ENCODE results near the gene STAT6.
"Not testable (repeated sequence)": the region's sequence is repeated elsewhere in the genome, so short reads cannot be mapped to it uniquely, and the experiment has no call there.

The STAT6 gene

DNA sequence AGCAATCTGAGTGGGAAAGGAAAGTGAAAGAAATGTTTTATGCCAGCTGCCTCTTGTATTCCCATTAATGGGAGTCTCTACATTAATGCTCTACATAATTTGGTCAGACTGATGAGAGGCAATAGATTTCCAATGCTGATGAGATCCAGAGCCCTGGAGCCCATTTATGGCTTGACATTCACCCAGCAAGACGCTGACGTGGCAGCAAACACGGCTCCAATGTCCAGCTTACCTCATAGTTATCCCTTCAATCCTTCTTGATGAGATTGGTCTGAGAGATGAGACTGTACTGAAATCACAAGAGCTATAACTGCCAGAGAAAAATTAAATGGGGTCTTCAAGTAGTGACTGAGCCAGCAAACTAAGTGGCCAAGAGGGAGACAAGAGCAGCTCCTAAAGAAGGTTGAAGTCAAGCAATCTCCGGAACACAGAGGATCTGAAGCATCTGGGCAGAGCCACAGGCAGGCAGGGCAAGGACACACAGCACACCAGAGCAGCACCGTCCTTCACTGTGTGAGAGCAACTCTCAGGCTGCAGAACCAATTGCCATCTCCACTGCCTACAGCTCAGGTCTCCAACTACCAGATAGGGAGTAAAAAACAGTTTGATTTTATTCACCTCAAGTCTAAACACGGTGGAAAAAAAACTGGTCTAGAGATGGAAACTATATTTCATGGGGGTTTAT, 54.0 kb downstream of the STAT6 start:
- DNase-seq (ENCODE audit: extremely low read depth, insufficient read length), result no peak
- peaks cover 16% of the 10 kb centered on the region for H3K36me3 ChIP-seq (ENCODE audit: control insufficient read depth, insufficient read depth, low read length)
- no peak overlapping the region for H3K4me3 ChIP-seq (replicated peaks; ENCODE audit: low read depth, low read length)
- TF ChIP-seq, protein P1, sequence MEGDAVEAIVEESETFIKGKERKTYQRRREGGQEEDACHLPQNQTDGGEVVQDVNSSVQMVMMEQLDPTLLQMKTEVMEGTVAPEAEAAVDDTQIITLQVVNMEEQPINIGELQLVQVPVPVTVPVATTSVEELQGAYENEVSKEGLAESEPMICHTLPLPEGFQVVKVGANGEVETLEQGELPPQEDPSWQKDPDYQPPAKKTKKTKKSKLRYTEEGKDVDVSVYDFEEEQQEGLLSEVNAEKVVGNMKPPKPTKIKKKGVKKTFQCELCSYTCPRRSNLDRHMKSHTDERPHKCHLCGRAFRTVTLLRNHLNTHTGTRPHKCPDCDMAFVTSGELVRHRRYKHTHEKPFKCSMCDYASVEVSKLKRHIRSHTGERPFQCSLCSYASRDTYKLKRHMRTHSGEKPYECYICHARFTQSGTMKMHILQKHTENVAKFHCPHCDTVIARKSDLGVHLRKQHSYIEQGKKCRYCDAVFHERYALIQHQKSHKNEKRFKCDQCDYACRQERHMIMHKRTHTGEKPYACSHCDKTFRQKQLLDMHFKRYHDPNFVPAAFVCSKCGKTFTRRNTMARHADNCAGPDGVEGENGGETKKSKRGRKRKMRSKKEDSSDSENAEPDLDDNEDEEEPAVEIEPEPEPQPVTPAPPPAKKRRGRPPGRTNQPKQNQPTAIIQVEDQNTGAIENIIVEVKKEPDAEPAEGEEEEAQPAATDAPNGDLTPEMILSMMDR (IDR thresholded peaks at IDR 0.05; ENCODE audit: insufficient read depth, low read length, poor library complexity, severe bottlenecking), result no peak
- no peaks in the 10 kb centered on the region for H3K27me3 ChIP-seq (replicated peaks; ENCODE audit: control insufficient read depth, insufficient read depth, low read length)

DNA sequence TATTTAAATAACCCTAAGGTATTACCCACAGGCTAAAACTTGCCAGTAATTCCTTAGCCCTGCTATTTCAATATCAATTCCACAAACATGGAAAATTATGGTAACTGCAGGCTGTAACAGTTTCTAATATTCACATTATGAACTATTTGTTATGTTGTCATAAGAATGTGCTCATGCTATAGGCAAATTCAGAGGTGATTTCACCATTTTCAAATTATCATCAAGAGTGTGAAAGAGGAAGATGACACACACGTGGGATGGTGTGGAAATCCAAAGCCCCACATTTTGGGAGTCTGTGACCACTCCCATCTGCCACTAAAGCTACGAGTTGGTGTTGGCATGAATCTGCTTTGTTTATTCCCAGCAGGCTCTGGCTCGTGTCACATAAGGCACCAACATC, 55.3 kb downstream of the STAT6 start:
- DNase-seq (ENCODE audit: extremely low read depth, insufficient read length), result no peak
- Histone ChIP-seq H3K27me3 (replicated peaks; ENCODE audit: control insufficient read depth, insufficient read depth, low read length) (no peaks in the 10 kb centered on the region), H3K4me3 (replicated peaks; ENCODE audit: low read depth, low read length) (no peak overlapping the region), H3K36me3 (ENCODE audit: control insufficient read depth, insufficient read depth, low read length) (peaks cover 16% of the 10 kb centered on the region)
- TF ChIP-seq, protein P1 (IDR thresholded peaks at IDR 0.05; ENCODE audit: insufficient read depth, low read length, poor library complexity, severe bottlenecking), result no peak

DNA sequence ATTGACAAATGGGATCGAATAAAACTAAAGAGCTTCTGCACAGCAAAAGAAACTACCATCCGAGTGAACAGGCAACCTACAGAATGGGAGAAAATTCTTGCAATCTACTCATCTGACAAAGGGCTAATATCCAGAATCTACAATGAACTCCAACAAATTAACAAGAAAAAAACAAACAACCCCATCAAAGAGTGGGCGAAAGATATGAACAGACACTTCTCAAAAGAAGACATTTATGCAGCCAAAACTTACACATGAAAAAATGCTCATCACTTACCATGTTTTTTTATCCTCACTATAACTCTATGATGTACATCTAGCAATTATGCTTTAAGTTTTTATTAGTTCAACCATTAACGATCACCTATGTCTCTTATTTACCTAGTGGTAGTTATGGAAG, 57.3 kb downstream of the STAT6 start:
- H3K27me3 ChIP-seq (replicated peaks; ENCODE audit: control insufficient read depth, insufficient read depth, low read length); H3K4me3 ChIP-seq (replicated peaks; ENCODE audit: low read depth, low read length); H3K36me3 ChIP-seq (ENCODE audit: control insufficient read depth, insufficient read depth, low read length); DNase-seq (ENCODE audit: extremely low read depth, insufficient read length): not testable (repeated sequence)

DNA sequence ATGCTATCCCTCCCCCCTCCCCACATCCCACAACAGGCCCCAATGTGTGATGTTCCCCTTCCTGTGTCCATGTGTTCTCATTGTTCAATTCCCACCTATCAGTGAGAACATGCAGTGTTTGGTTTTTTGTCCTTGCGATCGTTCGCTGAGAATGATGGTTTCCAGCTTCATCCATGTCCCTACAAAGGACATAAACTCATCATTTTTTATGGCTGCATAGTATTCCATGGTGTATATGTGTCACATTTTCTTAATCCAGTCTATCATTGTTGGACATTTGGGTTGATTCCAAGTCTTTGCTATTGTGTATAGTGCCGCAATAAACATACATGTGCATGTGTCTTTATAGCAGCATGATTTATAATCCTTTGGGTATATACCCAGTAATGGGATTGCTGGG, 58.0 kb downstream of the STAT6 start:
- not testable (repeated sequence) for H3K36me3 ChIP-seq (ENCODE audit: control insufficient read depth, insufficient read depth, low read length); DNase-seq (ENCODE audit: extremely low read depth, insufficient read length); H3K4me3 ChIP-seq (replicated peaks; ENCODE audit: low read depth, low read length); H3K27me3 ChIP-seq (replicated peaks; ENCODE audit: control insufficient read depth, insufficient read depth, low read length)

DNA sequence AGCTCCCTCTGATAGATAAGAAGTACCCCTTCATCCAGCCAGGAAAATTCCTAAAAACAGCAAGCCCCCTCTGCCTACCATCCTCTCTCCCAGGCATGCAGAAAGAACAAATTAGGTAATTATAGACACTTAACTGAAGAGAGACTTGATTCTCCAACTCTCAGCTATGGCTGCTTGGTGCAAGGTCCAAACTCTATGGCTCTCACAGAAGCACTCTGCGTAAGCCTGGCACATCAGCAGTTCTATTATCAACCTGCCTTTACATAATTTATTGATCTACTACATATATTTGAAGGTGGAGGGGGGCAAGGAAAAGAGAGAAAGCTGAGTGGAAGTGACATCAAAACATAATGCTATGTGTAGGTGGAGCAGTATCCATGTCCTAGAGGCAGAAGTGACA, 60.2 kb downstream of the STAT6 start:
- DNase-seq (ENCODE audit: extremely low read depth, insufficient read length), result no peak
- no peaks in the 10 kb centered on the region for H3K36me3 ChIP-seq (ENCODE audit: control insufficient read depth, insufficient read depth, low read length)
- H3K27me3 ChIP-seq (replicated peaks; ENCODE audit: control insufficient read depth, insufficient read depth, low read length), result no peaks in the 10 kb centered on the region
- TF ChIP-seq, protein P1 (IDR thresholded peaks at IDR 0.05; ENCODE audit: insufficient read depth, low read length, poor library complexity, severe bottlenecking), result no peak
- H3K4me3 ChIP-seq (replicated peaks; ENCODE audit: low read depth, low read length), result no peak overlapping the region

DNA sequence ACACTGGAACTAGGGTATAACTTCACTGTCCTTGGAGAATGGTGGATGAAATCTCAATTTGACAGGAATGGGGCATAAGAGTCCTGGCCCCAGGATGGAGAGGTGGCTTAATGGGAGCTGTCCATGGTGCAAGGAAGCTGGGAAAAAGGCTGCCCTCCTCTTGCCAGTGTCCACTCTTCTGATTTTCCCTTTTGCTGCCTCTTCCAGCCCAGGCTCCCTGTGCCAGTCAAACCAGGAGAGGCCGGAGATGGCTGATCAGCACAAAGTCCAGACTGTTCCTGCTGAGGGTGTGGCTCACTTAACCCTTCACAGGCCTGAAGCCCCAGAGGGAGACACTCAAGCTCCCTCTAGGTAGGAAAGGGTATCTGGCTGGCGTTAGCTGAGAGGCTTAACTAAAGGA, 61.3 kb downstream of the STAT6 start, which contains the start of gene MYO1A:
Gene MYO1A (minus strand): TSS at position 240 of the 400 bp plus-strand sequence. CDS start 1,806 bp downstream, outside the sequence.
- no peak for DNase-seq (ENCODE audit: extremely low read depth, insufficient read length)
- TF ChIP-seq, protein P1 (IDR thresholded peaks at IDR 0.05; ENCODE audit: insufficient read depth, low read length, poor library complexity, severe bottlenecking), result no peak
- H3K4me3 ChIP-seq (replicated peaks; ENCODE audit: low read depth, low read length), result no peak within 1 kb of the TSS
- no peaks in the 10 kb centered on the region for H3K27me3 ChIP-seq (replicated peaks; ENCODE audit: control insufficient read depth, insufficient read depth, low read length)
- no peaks in the 10 kb centered on the region for H3K36me3 ChIP-seq (ENCODE audit: control insufficient read depth, insufficient read depth, low read length)

DNA sequence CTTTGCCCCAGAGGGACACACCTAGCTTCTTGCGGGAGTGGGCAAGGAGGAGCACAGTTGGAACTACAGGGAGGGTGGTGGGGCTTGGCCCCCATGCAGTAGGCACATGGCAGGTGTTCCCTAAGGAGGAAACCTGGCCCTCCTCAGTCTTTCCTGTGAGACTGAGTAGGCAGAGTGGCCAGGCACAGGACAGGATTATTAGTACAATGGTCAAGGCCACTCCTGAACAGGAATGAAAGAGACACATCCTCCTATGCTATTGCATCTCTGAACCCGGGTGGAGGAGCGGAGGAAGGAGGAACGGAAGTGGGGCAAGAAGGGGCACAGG, 62.1 kb downstream of the STAT6 start:
- no peaks in the 10 kb centered on the region for H3K36me3 ChIP-seq (ENCODE audit: control insufficient read depth, insufficient read depth, low read length)
- DNase-seq (ENCODE audit: extremely low read depth, insufficient read length), result no peak
- TF ChIP-seq, protein P1 (IDR thresholded peaks at IDR 0.05; ENCODE audit: insufficient read depth, low read length, poor library complexity, severe bottlenecking), result no peak
- no peaks in the 10 kb centered on the region for H3K27me3 ChIP-seq (replicated peaks; ENCODE audit: control insufficient read depth, insufficient read depth, low read length)
- no peak overlapping the region for H3K4me3 ChIP-seq (replicated peaks; ENCODE audit: low read depth, low read length)

All from GM06990 (cell line).